Mesothelial cell of epicardium (in vitro differentiated cells): ENCODE results near the gene EVA1B. TPM values are rescaled to one million over a fixed set of nuclear protein-coding genes. Genes with fewer than 3 reads are reported as not detected.

ENCODE experiments used
- DNase-seq, 2 experiments: peaks; one replicate each; pipeline ENCODE4 v3.0.0; 2021; ENCODE audit warnings: low spot score in 2 of 2; ENCODE audit not compliant: unreplicated experiment in 2 of 2
- H3K27ac Mint-ChIP-seq: 2 replicates; pipeline ENCODE4 v1.8.0; 2021; ENCODE audit warnings: mixed read lengths
- H3K27me3 Mint-ChIP-seq: 2 replicates; pipeline ENCODE4 v1.8.0; 2021; ENCODE audit warnings: low read depth, mixed read lengths
- H3K36me3 Mint-ChIP-seq: 2 replicates; pipeline ENCODE4 v1.8.0; 2021; ENCODE audit warnings: mixed read lengths
- H3K4me1 Mint-ChIP-seq: 2 replicates; pipeline ENCODE4 v1.8.0; 2021; ENCODE audit warnings: mixed read lengths
- H3K4me3 Mint-ChIP-seq: 2 replicates; pipeline ENCODE4 v1.8.0; 2021; ENCODE audit warnings: mild to moderate bottlenecking, moderate library complexity, mixed read lengths
- H3K9me3 Mint-ChIP-seq: 2 replicates; pipeline ENCODE4 v1.8.0; 2021; ENCODE audit warnings: mixed read lengths
- total RNA-seq: library from RNA; stranded (reverse); gene quantifications from 3 replicates; pipeline ENCODE4 v1.2.1, GENCODE V29; 2021
- TF ChIP-seq, protein P1 (sequence below): fragments of 200-600 bp; sonication (generic); IDR thresholded peaks from one replicate; pipeline ENCODE4 v1.5.0; 2021; ENCODE audit warnings: antibody characterized with exemption; ENCODE audit not compliant: unreplicated experiment

The EVA1B gene, protein sequence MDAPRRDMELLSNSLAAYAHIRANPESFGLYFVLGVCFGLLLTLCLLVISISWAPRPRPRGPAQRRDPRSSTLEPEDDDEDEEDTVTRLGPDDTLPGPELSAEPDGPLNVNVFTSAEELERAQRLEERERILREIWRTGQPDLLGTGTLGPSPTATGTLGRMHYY
- total RNA-seq, result 78.1 to 80.4 TPM (median 80.4 TPM) in 3 replicates

DNA sequence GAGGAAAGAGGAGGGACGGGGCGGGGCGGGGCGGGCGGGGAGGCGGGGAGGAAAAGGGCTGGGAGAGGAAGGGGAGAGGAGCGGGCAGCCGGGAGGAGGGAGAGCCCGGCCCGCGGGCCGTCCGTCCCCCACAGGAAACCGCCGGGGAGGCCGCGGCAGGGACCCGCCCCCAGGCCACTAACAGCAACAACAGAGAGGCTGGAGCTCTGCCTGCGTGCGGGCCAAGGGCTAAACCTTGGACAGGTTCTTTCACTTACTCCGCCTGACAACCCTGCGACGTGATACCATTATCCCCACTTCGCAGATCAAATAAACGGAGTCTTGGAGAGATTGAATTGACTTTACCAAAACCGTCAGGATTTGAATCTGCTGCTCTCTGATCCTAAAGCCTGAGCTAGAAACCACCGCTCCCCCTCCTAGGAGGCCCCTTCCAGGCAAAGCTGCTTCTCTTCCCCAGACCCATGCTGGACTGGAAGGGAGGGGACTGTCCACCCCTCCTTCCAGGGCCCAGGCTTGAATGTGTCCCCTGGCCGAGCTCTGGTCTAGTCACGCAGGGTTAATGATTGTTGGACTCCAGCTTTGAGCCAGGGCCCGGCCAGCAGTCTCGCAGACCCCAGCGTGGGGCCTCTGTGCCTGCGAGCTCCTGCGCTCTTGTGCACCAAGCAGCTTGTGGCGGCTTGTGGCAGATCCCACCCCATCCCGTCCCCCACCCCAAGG, at the start of gene EVA1B:
TSS of gene EVA1B (minus strand) at position 10 of the 717 bp plus-strand sequence. CDS start 608 bp downstream, outside the sequence.
- DNase-seq, result peak in 1 of 2 experiments; percentile 77
- Mint-ChIP-seq H3K9me3 (no peaks in the 10 kb centered on the region), H3K4me3 (peak within 1 kb of the TSS; percentile 75), H3K36me3 (no peaks in the 10 kb centered on the region), H3K4me1 (peaks cover 58% of the 10 kb centered on the region), H3K27ac (peak within 1 kb of the TSS; percentile 92), H3K27me3 (peaks cover 8% of the 10 kb centered on the region)
- TF ChIP-seq, protein P1, sequence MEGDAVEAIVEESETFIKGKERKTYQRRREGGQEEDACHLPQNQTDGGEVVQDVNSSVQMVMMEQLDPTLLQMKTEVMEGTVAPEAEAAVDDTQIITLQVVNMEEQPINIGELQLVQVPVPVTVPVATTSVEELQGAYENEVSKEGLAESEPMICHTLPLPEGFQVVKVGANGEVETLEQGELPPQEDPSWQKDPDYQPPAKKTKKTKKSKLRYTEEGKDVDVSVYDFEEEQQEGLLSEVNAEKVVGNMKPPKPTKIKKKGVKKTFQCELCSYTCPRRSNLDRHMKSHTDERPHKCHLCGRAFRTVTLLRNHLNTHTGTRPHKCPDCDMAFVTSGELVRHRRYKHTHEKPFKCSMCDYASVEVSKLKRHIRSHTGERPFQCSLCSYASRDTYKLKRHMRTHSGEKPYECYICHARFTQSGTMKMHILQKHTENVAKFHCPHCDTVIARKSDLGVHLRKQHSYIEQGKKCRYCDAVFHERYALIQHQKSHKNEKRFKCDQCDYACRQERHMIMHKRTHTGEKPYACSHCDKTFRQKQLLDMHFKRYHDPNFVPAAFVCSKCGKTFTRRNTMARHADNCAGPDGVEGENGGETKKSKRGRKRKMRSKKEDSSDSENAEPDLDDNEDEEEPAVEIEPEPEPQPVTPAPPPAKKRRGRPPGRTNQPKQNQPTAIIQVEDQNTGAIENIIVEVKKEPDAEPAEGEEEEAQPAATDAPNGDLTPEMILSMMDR, result no peak

DNA sequence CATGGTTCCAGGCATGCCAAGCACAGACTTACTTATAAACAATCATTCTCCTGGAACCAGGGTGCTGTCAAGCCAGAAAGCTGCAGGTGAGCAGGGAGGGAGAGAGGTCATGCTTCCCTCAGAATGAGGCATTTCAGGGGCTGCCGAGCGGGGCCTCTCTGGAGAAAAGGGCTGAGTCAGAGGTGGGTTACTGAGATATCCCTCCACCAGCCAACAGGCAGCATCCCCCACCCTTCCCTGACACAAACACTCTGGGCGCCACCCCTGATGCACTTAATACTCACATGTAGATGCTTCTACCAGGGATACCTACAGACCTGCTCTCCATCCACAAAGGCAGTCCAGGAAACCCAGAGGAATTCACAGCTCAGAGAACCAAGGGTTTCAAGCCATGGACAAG, 49.2 kb upstream of the EVA1B start:
- Mint-ChIP-seq H3K36me3 (no peaks in the 10 kb centered on the region), H3K27ac (peak overlapping the region; percentile 93), H3K9me3 (no peaks in the 10 kb centered on the region), H3K27me3 (no peaks in the 10 kb centered on the region), H3K4me3 (no peak overlapping the region), H3K4me1 (peaks cover 38% of the 10 kb centered on the region)
- DNase-seq, result no peak
- TF ChIP-seq, protein P1, result no peak

DNA sequence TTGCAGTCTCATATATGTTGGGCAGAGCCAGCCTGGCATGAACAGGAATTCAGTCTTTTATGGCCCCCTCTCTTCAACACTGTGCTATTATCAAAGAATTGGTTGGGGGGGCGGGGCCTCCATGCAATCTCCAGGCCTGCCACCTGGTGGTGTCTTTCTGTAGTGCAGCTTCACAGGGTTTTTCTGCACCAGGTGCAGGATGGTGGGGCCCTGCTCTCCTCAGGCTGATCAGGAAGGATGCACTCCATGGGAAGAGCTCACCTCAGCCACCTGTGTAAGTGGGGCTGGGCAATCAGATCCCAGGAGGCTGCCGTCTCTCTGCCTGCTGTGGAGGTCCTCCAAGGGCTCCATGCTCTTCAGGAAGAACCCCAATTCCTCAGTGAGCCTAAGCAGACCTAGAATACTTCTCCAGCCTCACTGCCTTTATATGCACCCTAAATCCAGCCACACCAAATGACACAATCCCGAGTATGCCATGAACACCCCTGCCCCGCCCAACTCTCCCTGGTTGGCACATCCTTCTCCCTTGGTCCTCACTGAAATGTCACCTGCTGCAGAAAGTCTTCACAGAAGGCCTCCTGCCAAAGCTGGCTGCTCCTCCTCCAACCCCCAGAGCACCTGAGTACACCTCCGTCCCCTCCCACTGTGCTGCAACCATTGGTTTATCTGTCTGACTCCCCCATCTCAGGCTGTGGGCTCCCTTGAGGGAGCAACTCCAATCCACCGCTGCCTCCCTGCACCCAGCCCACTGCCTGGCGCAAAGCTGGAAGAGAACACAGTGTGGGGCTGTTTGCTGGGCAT, 45.8 kb upstream of the EVA1B start:
- Mint-ChIP-seq H3K9me3 (no peaks in the 10 kb centered on the region), H3K27ac (peak overlapping the region; percentile 63), H3K4me1 (peaks cover 34% of the 10 kb centered on the region), H3K27me3 (no peaks in the 10 kb centered on the region), H3K4me3 (no peak overlapping the region), H3K36me3 (no peaks in the 10 kb centered on the region)
- TF ChIP-seq, protein P1, result peak; percentile 98
- peak; percentile 67 to 92 for DNase-seq

DNA sequence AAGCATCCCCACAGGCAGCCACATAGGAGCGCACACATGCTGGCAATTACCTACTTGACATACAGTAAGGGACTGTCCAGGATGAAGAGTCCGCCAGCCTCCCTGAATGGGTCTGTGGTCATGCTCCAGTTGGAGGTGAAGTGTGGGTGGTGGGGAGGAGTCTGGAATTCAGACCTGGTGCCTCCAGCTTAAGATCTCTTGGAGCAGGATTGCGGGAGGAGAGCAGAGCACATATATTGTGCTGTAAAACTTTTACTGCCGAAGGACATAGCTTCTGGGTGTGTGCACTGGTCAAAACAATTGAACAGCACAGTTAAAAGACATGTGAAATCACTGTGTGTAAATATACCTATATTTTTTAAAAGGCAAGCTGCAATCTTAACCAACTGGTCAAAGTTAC, 44.4 kb upstream of the EVA1B start:
- peak overlapping the region; percentile 27 for H3K27ac Mint-ChIP-seq
- no peak overlapping the region for H3K4me3 Mint-ChIP-seq
- H3K9me3 Mint-ChIP-seq, result no peaks in the 10 kb centered on the region
- TF ChIP-seq, protein P1, result no peak
- peaks cover 5% of the 10 kb centered on the region for H3K36me3 Mint-ChIP-seq
- H3K27me3 Mint-ChIP-seq, result no peaks in the 10 kb centered on the region
- H3K4me1 Mint-ChIP-seq, result peaks cover 19% of the 10 kb centered on the region
- DNase-seq, result no peak

DNA sequence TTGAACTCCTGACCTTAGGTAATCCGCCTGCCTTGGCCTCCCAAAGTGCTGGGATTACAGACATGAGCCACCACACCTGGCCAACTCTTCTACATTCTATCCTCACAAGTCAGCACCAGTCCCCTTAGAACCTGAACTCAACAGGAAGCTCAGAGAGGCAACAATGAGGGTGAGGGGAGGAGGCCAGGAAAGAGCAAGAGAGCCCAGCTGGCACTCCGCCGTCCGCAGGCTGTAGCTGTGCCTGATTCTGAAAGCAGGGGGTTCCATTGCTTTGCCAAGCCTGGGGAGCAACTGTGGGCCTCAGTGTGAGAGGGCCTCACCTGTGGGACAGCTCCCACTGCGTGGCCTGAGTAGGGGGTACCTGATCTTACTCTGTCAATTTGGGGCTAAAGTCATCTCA, 43.6 kb upstream of the EVA1B start:
- no peak for DNase-seq
- no peak overlapping the region for H3K4me3 Mint-ChIP-seq
- H3K36me3 Mint-ChIP-seq, result peaks cover 5% of the 10 kb centered on the region
- peaks cover 14% of the 10 kb centered on the region for H3K4me1 Mint-ChIP-seq
- peak overlapping the region; percentile 27 for H3K27ac Mint-ChIP-seq
- H3K27me3 Mint-ChIP-seq, result no peaks in the 10 kb centered on the region
- TF ChIP-seq, protein P1, result no peak
- no peaks in the 10 kb centered on the region for H3K9me3 Mint-ChIP-seq
